HepG2 (cell line): ENCODE data around the gene FGFR3. TPM values are rescaled to one million over a fixed set of nuclear protein-coding genes. Genes with fewer than 3 reads are reported as not detected.

Experiments used
- AKAP8 ChIP-seq: sonication (generic); formaldehyde crosslinking; IDR thresholded peaks from 2 replicates; pipeline ENCODE4 v1.5.1; 2020; ENCODE audit warnings: mild to moderate bottlenecking, missing genetic modification reagents
- ASH2L ChIP-seq: fragments of 300-600, 200-600 bp; sonication (generic); IDR thresholded peaks from 2 replicates; pipeline ENCODE4 v1.7.0; 2017; ENCODE audit warnings: low read depth, mild to moderate bottlenecking, moderate library complexity, mixed read lengths, low read length; ENCODE audit not compliant: insufficient read length
- CCAR2 ChIP-seq: fragments of 200-400 bp; formaldehyde crosslinking; optimal IDR thresholded peaks from 2 replicates; pipeline ENCODE3; 2018; ENCODE audit warnings: low read depth, mild to moderate bottlenecking, low read length, moderate library complexity
- ELF3 ChIP-seq: IDR thresholded peaks from 2 replicates; pipeline ENCODE4 v1.6.1; 2016; ENCODE audit warnings: missing genetic modification reagents, missing compliant biosample characterization
- GTF2F1 ChIP-seq: fragments of 150-350 bp; IDR thresholded peaks from 2 replicates; pipeline ENCODE4 v1.6.1; 2014; ENCODE audit warnings: low read length
- KLF12 ChIP-seq: sonication (generic); formaldehyde crosslinking; IDR thresholded peaks from 2 replicates; pipeline ENCODE4 v1.4.0; 2020; ENCODE audit warnings: missing genetic modification reagents, borderline replicate concordance
- MEIS1 ChIP-seq: sonication (generic); formaldehyde crosslinking; IDR thresholded peaks from 2 replicates; pipeline ENCODE4 v1.9.0; 2021; ENCODE audit warnings: mild to moderate bottlenecking, missing genetic modification reagents, moderate library complexity, borderline replicate concordance
- MEIS2 ChIP-seq: sonication (generic); formaldehyde crosslinking; IDR thresholded peaks from 2 replicates; pipeline ENCODE4 v1.9.0; 2021; ENCODE audit warnings: mild to moderate bottlenecking, missing genetic modification reagents
- NR2C2 ChIP-seq: sonication (generic); formaldehyde crosslinking; IDR thresholded peaks from 2 replicates; pipeline ENCODE4 v1.4.0; 2020; ENCODE audit warnings: missing genetic modification reagents, mild to moderate bottlenecking, moderate library complexity, borderline replicate concordance
- WIZ ChIP-seq: sonication (generic); formaldehyde crosslinking; IDR thresholded peaks from 2 replicates; pipeline ENCODE4 v1.5.1; 2020; ENCODE audit warnings: mild to moderate bottlenecking, missing genetic modification reagents
- ZBTB21 ChIP-seq: sonication (generic); formaldehyde crosslinking; IDR thresholded peaks from 2 replicates; pipeline ENCODE4 v1.4.0; 2020; ENCODE audit warnings: missing genetic modification reagents
- ZNF431 ChIP-seq: sonication (generic); formaldehyde crosslinking; IDR thresholded peaks from 2 replicates; pipeline ENCODE4 v1.9.0; 2022; ENCODE audit warnings: missing genetic modification reagents, low read depth, mild to moderate bottlenecking, borderline replicate concordance
- ZNF557 ChIP-seq: sonication (generic); formaldehyde crosslinking; IDR thresholded peaks from 2 replicates; pipeline ENCODE4 v1.4.0; 2020; ENCODE audit warnings: missing genetic modification reagents
- ZNF605 ChIP-seq: sonication (generic); formaldehyde crosslinking; IDR thresholded peaks from 2 replicates; pipeline ENCODE4 v1.8.0; 2022; ENCODE audit warnings: mild to moderate bottlenecking, missing genetic modification reagents
- ZNF678 ChIP-seq: sonication (generic); formaldehyde crosslinking; IDR thresholded peaks from 2 replicates; pipeline ENCODE4 v1.4.0; 2020; ENCODE audit warnings: mild to moderate bottlenecking, missing genetic modification reagents
- ZNF724P ChIP-seq: sonication (generic); formaldehyde crosslinking; IDR thresholded peaks from 2 replicates; pipeline ENCODE4 v1.8.0; 2022; ENCODE audit warnings: missing genetic modification reagents, borderline replicate concordance
- polyA plus RNA-seq, 8 experiments: library from polyadenylated mRNA; depleted of rRNA in 3 of 8; stranded (reverse) in 7 of 8; unstranded in 1 of 8; fragments of >200 nt; fragmentation: Illumina TruSeq in 4 of 8; extraction: Trizol in 4 of 8; gene quantifications; 2 replicates each; pipeline versions ENCODE4 v1.2.1 to v1.2.3, GENCODE V29; 2011 to 2016; ENCODE audit warnings: low read depth in 4 of 8, missing spikeins in 1 of 8, mixed read lengths in 1 of 8; ENCODE audit not compliant: insufficient read depth in 1 of 8
- total RNA-seq, 5 experiments: library from RNA; depleted of rRNA; stranded (reverse); fragments of >200 nt; fragmentation: Illumina TruSeq; extraction: Trizol; gene quantifications; 2 replicates each; pipeline ENCODE4 v1.2.3, GENCODE V29; 2016; ENCODE audit warnings: low read depth in 1 of 5
- TF ChIP-seq, protein P1 (sequence below): sonication (generic); formaldehyde crosslinking; IDR thresholded peaks from 2 replicates; pipeline ENCODE4 v1.4.0; 2020; ENCODE audit warnings: mild to moderate bottlenecking, low read depth, missing genetic modification reagents
- TF ChIP-seq, protein P2 (sequence below): sonication (generic); formaldehyde crosslinking; conservative IDR thresholded peaks from 2 replicates; pipeline ENCODE4 v1.4.0; 2020; ENCODE audit warnings: mild to moderate bottlenecking, missing genetic modification reagents, moderate library complexity
- TF ChIP-seq, protein P3 (sequence below): sonication (generic); formaldehyde crosslinking; IDR thresholded peaks from 2 replicates; pipeline ENCODE4 v1.8.0; 2022; ENCODE audit warnings: mild to moderate bottlenecking, missing genetic modification reagents; ENCODE audit not compliant: insufficient replicate concordance
- TF ChIP-seq, protein P4 (sequence below): sonication (generic); formaldehyde crosslinking; IDR thresholded peaks from 2 replicates; pipeline ENCODE4 v1.4.0; 2020; ENCODE audit warnings: mild to moderate bottlenecking, missing genetic modification reagents
- TF ChIP-seq, protein P5 (sequence below): IDR thresholded peaks from 2 replicates; pipeline ENCODE4 v1.6.1; 2018; ENCODE audit warnings: missing genetic modification reagents

FGFR3 gene
- total and polyA plus RNA-seq, 2 of the 13 experiments (the other 11 are each of a cell fraction or from before 2014, with no cell fraction given): 103 to 109 TPM

DNA sequence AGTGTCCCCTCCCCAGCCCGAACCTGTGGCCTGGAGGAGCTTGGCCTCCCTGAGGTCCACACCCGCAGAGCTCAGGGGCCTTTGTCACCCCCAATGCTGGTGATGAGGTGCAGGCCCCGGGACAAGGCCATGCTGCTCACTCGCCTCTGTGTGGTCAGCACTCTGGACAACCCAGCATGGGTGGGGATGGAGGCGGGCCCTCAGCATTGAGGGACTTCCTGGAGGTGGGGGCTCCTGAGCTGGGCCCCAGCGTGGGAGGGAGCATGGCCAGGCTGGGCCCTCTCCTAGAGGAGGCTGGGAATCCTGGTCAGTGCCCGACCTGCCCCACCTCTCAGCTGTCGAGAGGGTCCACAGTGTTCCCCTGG is 41.2 kb upstream of the FGFR3 start (continued):
- TF ChIP-seq MEIS1 (CRISPR knock-in tag): 0 out of 2 replicates have a peak, but pooled peaks have one; percentile 49
- no peak for TF ChIP-seq ZNF605 (CRISPR knock-in tag)
- no peak for TF ChIP-seq ZBTB21
- TF ChIP-seq GTF2F1: no peak
- 0 out of 2 replicates have a peak, but pooled peaks have one; percentile 33 for TF ChIP-seq MEIS2 (CRISPR knock-in tag)
- TF ChIP-seq ASH2L: no peak
- no peak for TF ChIP-seq ZNF557 (CRISPR knock-in tag)
- peak; percentile 80 for TF ChIP-seq AKAP8
- TF ChIP-seq NR2C2 (CRISPR knock-in tag): peak; percentile 30; the same call in 1 of the 2 replicates
- no peak for TF ChIP-seq ZNF724P (CRISPR knock-in tag)
- TF ChIP-seq ELF3 (CRISPR knock-in tag): 0 out of 2 replicates have a peak, but pooled peaks have one; percentile 65
- TF ChIP-seq, protein P1, sequence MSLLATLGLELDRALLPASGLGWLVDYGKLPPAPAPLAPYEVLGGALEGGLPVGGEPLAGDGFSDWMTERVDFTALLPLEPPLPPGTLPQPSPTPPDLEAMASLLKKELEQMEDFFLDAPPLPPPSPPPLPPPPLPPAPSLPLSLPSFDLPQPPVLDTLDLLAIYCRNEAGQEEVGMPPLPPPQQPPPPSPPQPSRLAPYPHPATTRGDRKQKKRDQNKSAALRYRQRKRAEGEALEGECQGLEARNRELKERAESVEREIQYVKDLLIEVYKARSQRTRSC: no peak
- no peak for TF ChIP-seq WIZ (CRISPR knock-in tag)
- TF ChIP-seq ZNF678 (CRISPR knock-in tag): 0 out of 2 replicates have a peak, but pooled peaks have one; percentile 15
- TF ChIP-seq, protein P2, sequence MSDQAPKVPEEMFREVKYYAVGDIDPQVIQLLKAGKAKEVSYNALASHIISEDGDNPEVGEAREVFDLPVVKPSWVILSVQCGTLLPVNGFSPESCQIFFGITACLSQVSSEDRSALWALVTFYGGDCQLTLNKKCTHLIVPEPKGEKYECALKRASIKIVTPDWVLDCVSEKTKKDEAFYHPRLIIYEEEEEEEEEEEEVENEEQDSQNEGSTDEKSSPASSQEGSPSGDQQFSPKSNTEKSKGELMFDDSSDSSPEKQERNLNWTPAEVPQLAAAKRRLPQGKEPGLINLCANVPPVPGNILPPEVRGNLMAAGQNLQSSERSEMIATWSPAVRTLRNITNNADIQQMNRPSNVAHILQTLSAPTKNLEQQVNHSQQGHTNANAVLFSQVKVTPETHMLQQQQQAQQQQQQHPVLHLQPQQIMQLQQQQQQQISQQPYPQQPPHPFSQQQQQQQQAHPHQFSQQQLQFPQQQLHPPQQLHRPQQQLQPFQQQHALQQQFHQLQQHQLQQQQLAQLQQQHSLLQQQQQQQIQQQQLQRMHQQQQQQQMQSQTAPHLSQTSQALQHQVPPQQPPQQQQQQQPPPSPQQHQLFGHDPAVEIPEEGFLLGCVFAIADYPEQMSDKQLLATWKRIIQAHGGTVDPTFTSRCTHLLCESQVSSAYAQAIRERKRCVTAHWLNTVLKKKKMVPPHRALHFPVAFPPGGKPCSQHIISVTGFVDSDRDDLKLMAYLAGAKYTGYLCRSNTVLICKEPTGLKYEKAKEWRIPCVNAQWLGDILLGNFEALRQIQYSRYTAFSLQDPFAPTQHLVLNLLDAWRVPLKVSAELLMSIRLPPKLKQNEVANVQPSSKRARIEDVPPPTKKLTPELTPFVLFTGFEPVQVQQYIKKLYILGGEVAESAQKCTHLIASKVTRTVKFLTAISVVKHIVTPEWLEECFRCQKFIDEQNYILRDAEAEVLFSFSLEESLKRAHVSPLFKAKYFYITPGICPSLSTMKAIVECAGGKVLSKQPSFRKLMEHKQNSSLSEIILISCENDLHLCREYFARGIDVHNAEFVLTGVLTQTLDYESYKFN: peak; percentile 33
- 0 out of 2 replicates have a peak, but pooled peaks have one; percentile 53 for TF ChIP-seq ZNF431
- TF ChIP-seq CCAR2: no peak
- TF ChIP-seq, protein P3, sequence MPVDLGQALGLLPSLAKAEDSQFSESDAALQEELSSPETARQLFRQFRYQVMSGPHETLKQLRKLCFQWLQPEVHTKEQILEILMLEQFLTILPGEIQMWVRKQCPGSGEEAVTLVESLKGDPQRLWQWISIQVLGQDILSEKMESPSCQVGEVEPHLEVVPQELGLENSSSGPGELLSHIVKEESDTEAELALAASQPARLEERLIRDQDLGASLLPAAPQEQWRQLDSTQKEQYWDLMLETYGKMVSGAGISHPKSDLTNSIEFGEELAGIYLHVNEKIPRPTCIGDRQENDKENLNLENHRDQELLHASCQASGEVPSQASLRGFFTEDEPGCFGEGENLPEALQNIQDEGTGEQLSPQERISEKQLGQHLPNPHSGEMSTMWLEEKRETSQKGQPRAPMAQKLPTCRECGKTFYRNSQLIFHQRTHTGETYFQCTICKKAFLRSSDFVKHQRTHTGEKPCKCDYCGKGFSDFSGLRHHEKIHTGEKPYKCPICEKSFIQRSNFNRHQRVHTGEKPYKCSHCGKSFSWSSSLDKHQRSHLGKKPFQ: no peak
- TF ChIP-seq, protein P4, sequence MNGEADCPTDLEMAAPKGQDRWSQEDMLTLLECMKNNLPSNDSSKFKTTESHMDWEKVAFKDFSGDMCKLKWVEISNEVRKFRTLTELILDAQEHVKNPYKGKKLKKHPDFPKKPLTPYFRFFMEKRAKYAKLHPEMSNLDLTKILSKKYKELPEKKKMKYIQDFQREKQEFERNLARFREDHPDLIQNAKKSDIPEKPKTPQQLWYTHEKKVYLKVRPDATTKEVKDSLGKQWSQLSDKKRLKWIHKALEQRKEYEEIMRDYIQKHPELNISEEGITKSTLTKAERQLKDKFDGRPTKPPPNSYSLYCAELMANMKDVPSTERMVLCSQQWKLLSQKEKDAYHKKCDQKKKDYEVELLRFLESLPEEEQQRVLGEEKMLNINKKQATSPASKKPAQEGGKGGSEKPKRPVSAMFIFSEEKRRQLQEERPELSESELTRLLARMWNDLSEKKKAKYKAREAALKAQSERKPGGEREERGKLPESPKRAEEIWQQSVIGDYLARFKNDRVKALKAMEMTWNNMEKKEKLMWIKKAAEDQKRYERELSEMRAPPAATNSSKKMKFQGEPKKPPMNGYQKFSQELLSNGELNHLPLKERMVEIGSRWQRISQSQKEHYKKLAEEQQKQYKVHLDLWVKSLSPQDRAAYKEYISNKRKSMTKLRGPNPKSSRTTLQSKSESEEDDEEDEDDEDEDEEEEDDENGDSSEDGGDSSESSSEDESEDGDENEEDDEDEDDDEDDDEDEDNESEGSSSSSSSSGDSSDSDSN: 0 out of 2 replicates have a peak, but pooled peaks have one; percentile 35
- TF ChIP-seq, protein P5, sequence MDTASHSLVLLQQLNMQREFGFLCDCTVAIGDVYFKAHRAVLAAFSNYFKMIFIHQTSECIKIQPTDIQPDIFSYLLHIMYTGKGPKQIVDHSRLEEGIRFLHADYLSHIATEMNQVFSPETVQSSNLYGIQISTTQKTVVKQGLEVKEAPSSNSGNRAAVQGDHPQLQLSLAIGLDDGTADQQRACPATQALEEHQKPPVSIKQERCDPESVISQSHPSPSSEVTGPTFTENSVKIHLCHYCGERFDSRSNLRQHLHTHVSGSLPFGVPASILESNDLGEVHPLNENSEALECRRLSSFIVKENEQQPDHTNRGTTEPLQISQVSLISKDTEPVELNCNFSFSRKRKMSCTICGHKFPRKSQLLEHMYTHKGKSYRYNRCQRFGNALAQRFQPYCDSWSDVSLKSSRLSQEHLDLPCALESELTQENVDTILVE: 0 out of 2 replicates have a peak, but pooled peaks have one; percentile 2
- no peak for TF ChIP-seq KLF12 (CRISPR knock-in tag)
